ENCODE data around the gene GNAQ.

Gene GNAQ

GRCh38 chr9:77939149-77939668 is 92.4 kb downstream of the GNAQ start:
- no peak for DNase-seq

GRCh38 chr9:77938163-77938562 is 93.4 kb downstream of the GNAQ start:
- no peak for DNase-seq

DNA sequence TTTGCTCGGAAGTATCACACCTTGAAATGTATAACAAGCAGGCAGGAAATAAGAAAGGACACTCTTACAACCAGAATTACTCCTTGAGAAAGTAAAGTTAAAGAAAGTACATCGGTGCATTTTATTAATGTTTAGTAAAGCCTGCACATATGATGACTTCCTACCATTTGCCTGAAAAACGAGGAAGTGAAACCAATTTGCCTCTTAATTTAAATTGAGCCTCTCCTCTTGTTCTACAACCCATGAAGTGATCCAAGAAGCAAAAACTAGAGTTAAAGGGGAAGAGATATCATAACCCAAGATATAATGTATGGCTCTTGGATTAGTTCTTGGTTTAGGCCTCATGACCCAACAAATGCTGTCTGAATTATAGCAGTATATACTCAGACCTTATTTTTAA is 95.6 kb downstream of the GNAQ start:
- no peak for DNase-seq

GRCh38 chr9:77935211-77935610 is 96.4 kb downstream of the GNAQ start:
- DNase-seq = no peak

DNA sequence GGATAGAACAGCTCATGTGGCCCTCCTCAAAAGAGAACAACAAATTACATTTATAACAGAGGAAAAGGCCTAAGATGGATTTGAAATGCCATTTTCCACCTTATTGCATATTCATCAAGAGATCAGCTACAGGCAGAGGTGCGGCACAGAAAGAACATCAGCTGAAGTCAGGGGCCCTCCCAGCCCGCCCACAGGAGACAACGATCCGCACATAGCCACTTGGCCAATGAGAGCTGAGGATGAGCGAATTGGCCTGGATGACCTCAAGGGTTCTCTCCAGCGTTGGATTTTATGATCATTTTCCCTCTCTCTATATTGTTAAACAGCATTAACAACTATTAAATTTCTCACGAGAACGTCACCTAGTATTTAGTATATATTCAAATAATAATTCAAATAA is 97.6 kb downstream of the GNAQ start:
- DNase-seq = no peak

GRCh38 chr9:77933019-77933418 is 98.6 kb downstream of the GNAQ start:
- DNase-seq = no peak

DNA sequence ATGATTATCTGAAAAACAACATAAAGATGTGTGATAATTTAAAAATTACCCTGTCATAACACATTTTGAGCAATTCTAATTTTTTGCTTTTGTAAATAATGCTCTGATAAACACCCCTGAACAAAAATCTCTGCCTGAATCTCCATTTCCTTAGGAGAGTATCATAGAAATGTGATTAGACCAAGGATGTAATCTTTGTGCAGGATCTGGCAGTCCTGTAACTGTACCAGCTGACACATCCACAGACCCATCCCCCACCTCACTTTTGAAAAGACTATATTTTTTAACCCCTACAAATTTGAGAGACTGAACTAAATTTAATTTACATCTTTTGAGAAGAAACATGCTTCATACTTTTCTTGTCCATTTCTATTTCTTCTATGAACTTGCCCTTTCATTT is 101.7 kb downstream of the GNAQ start:
- DNase-seq = no peak

DNA sequence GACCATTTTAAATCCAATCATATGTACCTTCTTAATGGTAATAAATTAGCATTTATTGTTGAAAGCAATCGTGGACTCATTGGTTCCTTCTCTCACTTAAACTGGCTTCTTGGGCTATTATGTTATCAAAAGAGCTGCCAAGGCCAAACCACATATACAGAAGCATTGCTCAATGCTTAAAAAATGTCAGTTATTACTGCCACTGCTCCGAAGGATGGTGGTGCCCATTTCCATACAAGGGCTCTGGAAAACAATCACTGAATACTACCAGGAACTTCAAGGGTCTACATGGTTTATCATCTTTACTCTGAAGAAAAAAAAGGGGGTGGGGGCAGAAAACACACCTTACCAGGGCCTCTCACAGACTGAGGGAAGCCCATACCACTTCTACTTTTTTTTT is 104.3 kb downstream of the GNAQ start:
- no peak for DNase-seq

DNA sequence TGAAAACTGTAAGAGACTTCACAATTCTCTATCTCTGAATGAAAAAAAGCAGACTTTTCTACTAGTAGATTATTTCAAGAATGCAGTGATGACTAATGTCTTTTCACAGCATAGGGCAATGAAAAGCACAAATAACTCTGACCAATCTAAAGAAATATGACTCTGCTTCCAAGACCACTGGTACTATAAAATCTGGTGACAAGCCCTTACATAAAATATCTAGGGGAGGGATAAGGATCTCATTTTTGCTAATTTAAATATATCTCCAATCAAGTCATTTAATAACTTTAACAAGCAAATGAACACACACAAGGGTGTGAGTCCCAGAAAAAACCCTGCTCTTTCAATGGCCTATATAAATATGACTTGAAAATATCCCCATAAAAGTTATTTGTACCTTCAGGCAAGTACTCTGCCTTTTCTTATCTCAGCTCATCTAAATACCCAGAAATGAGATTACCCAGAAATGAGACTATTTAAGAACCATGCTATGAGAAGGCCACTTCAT is 105.2 kb downstream of the GNAQ start:
- no peak for DNase-seq

- no peak for DNase-seq
Measured at GRCh38 chr9:77922591-77922990, 109.0 kb downstream of the GNAQ start.

DNA sequence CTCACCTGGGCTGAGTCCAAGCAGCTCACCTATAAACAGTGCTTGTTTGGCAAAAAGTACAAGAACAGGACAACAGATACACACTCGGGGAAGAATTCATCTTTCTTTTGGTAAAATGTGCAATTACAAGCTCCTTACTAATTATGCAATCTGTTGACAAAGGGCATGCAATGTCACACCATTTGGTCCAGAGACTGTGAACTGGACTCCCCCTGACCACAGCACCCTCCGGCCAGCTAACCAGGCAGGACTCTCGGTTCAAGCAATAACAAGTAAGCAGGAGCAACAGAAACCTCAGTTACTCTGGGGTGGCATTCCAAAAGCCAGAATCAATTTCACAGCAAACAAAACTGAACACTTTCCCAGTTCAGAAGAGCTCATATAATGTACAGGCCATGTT is 113.8 kb downstream of the GNAQ start:
- DNase-seq = no peak

GRCh38 chr9:77916820-77917219 is 114.8 kb downstream of the GNAQ start:
- no peak for DNase-seq

GRCh38 chr9:77916410-77916819 is 115.2 kb downstream of the GNAQ start:
- DNase-seq = no peak

DNA sequence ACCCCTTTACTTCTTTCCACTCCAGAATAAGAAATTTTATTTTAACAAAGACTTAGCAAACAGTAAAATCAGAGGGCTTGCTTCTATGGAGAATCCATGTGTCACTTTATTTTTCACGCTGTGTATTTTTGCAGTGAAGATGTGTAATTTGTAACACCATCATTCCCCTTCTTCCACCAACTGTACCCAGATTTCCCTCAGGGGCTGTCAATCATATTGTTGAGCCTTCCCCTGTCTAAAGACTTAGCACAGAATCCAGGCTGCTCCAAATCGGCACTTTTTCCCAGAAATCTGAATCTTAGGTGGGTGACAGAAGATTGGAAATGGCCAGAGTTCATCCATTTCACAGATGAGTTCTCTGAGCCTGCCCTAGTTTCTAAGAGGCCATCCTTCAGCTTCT is 115.9 kb downstream of the GNAQ start:
- DNase-seq = no peak

- DNase-seq = no peak
Measured at GRCh38 chr9:77912895-77913693, 118.5 kb downstream of the GNAQ start.

GRCh38 chr9:77911928-77912327 is 119.7 kb downstream of the GNAQ start:
- DNase-seq = no peak

- DNase-seq = no peak
Measured at GRCh38 chr9:77910194-77910621, 121.4 kb downstream of the GNAQ start.

DNA sequence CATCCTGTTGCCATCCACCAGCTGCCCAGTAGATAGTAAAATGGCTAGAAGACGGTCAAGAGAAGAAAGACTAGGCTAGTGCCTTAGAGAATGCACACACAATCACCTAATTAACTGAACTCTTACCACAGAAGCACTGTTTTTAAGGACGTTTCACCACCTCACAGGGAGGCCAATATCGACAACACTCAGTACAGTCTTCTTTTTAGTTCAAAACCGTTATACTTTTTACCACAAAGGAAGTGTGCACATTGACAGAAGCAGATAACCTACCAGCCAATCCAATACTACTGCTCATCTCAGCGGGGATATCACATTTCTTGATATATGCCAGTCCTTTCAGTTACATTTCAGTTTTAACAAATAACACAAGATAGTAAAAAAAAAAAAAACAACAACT is 122.3 kb downstream of the GNAQ start:
- no peak for DNase-seq

GRCh38 chr9:77908293-77908692 is 123.3 kb downstream of the GNAQ start:
- DNase-seq = no peak

DNA sequence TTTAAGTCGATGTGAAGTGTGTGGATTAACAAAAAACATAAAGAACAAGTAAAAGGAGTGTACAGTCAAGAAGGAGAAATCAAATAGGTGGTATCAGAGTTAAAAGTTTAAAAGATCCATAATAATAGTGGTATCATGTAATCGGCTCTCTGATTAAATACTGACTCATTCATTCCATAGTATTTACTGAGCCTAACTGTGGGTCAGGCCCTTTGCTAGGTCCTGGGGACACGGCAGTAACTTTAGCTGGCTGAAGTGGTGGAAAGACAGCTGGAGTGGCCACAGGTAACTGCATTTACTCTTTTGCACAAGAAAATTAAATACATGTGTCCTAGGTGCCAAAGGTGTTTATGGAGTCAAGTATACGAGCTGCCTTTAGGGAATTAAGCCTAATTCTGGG is 124.0 kb downstream of the GNAQ start:
- no peak for DNase-seq

GRCh38 chr9:77906991-77907390 is 124.6 kb downstream of the GNAQ start:
- DNase-seq = no peak

- no peak for DNase-seq
Measured at GRCh38 chr9:77903666-77904285, 127.8 kb downstream of the GNAQ start.

DNA sequence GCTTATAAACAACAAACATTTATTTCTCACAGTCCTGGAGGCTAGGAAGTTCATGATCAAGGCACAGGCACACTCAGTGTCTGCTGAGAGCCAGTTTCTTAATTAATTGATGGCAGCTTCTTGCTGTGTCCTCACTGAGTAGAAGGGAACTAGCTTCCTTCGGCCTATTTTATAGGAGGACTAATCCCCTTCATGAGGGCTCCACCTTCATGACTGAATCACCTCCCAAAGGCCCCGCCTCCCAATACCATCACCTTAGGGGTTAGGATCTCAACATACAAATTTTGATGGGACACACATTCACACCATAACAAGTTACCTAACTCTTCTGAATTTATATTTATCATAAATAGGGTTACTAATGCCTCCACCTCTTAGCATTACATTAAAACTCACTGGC is 129.8 kb downstream of the GNAQ start:
- no peak for DNase-seq

GRCh38 chr9:77901018-77901417 is 130.6 kb downstream of the GNAQ start:
- DNase-seq = no peak

Data from NCI-H2029 (cell line).